ENCODE measurements around the gene FGD1.

DNA sequence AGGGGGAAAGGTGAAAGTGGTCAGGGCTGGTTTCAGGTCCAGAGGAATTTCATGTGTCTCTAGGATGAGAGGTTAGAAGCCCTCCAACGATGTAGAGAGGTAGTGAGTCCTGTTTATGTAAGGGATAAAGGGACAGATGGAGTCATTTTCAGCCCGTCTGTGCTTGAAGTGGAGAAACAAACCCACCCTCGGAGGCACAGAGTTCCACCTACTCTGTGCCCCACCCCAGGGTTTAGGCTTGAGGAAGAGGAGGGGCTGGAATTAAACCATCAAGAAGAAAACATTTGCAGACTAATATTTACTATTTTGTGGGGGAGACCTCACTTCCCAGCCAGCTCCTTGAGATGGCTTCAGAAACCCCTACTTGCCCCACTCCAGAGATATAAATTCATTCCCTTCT lies 33.1 kb upstream of the FGD1 start:
- TF ChIP-seq, protein P1, sequence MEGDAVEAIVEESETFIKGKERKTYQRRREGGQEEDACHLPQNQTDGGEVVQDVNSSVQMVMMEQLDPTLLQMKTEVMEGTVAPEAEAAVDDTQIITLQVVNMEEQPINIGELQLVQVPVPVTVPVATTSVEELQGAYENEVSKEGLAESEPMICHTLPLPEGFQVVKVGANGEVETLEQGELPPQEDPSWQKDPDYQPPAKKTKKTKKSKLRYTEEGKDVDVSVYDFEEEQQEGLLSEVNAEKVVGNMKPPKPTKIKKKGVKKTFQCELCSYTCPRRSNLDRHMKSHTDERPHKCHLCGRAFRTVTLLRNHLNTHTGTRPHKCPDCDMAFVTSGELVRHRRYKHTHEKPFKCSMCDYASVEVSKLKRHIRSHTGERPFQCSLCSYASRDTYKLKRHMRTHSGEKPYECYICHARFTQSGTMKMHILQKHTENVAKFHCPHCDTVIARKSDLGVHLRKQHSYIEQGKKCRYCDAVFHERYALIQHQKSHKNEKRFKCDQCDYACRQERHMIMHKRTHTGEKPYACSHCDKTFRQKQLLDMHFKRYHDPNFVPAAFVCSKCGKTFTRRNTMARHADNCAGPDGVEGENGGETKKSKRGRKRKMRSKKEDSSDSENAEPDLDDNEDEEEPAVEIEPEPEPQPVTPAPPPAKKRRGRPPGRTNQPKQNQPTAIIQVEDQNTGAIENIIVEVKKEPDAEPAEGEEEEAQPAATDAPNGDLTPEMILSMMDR (IDR thresholded peaks at IDR 0.05) = no peak
- TF ChIP-seq POLR2A (IDR thresholded peaks at IDR 0.05) = no peak

All from ovary (tissue), 3 donors.